OCI-M2 (cell line): ENCODE results near the gene RNF150.
"Not testable (repeated sequence)": the region's sequence is repeated elsewhere in the genome, so short reads cannot be mapped to it uniquely, and the experiment has no call there.

Experiments
- DNase-seq: peaks from one replicate; lab custom pipeline; 2025; ENCODE audit not compliant: unreplicated experiment; lab: John Stamatoyannopoulos, UW

RNF150 gene

GRCh38 chr4:140834839-140835495 is 298.3 kb downstream of the RNF150 start:
- DNase-seq = no peak

GRCh38 chr4:140833280-140833679 is 300.0 kb downstream of the RNF150 start:
- DNase-seq = no peak

GRCh38 chr4:140829825-140830224 is 303.4 kb downstream of the RNF150 start:
- DNase-seq = no peak

GRCh38 chr4:140826701-140827027 is 306.6 kb downstream of the RNF150 start:
- DNase-seq = no peak

GRCh38 chr4:140820520-140820919 is 312.7 kb downstream of the RNF150 start:
- DNase-seq = not testable (repeated sequence)

GRCh38 chr4:140819610-140820009 is 313.7 kb downstream of the RNF150 start:
- DNase-seq = no peak

GRCh38 chr4:140818433-140818832 is 314.8 kb downstream of the RNF150 start:
- no peak for DNase-seq

GRCh38 chr4:140816806-140817510 is 316.3 kb downstream of the RNF150 start:
- no peak for DNase-seq

- no peak for DNase-seq
Measured at GRCh38 chr4:140813804-140814203, 319.5 kb downstream of the RNF150 start.

GRCh38 chr4:140812916-140813315 is 320.4 kb downstream of the RNF150 start:
- no peak for DNase-seq

- DNase-seq = no peak
Measured at GRCh38 chr4:140811429-140811828, 321.8 kb downstream of the RNF150 start.

- not testable (repeated sequence) for DNase-seq
Measured at GRCh38 chr4:140810591-140811169, 322.6 kb downstream of the RNF150 start.
